Muscle of arm (tissue), 12 donors: Measurements from ENCODE around the gene TP63. TPM values are rescaled to one million over a fixed set of nuclear protein-coding genes. Genes with fewer than 3 reads are reported as not detected.

Source experiments
- DNase-seq: peaks from one replicate; pipeline ENCODE4 v3.0.0-alpha.2; 2013
- polyA plus RNA-seq, 12 donors: library from polyadenylated mRNA; unstranded; fragments of 120-200 nt; gene quantifications; one replicate each; pipeline ENCODE4 v1.2.1, GENCODE V29; 2013; ENCODE audit not compliant: insufficient read length in 12 of 12

The TP63 gene
- polyA plus RNA-seq, 12 donors: 6.9 to 111 (median 15.9) TPM; not detected in 1

- DNase-seq: no peak
Measured at GRCh38 chr3:189776149-189776824, 145.1 kb downstream of the TP63 start.

- no peak for DNase-seq
Measured at GRCh38 chr3:189778340-189778950, 147.3 kb downstream of the TP63 start.

- DNase-seq: no peak
Measured at GRCh38 chr3:189779166-189779565, 148.0 kb downstream of the TP63 start.

GRCh38 chr3:189780546-189781270 is 149.5 kb downstream of the TP63 start:
- no peak for DNase-seq

GRCh38 chr3:189781415-189781814 is 150.2 kb downstream of the TP63 start:
- no peak for DNase-seq

GRCh38 chr3:189786479-189787064 is 155.4 kb downstream of the TP63 start:
- DNase-seq: no peak

- DNase-seq: no peak
Measured at GRCh38 chr3:189787191-189787590, 156.0 kb downstream of the TP63 start.

- DNase-seq: no peak
Measured at GRCh38 chr3:189787632-189788031, 156.4 kb downstream of the TP63 start.

- no peak for DNase-seq
Measured at GRCh38 chr3:189789432-189789831, 158.2 kb downstream of the TP63 start.

- DNase-seq: no peak
Measured at GRCh38 chr3:189790658-189791057, 159.5 kb downstream of the TP63 start.

- no peak for DNase-seq
Measured at GRCh38 chr3:189792046-189792929, 161.1 kb downstream of the TP63 start.

- DNase-seq: no peak
Measured at GRCh38 chr3:189794518-189794917, 163.3 kb downstream of the TP63 start.

- no peak for DNase-seq
Measured at GRCh38 chr3:189797103-189797750, 166.0 kb downstream of the TP63 start.

- DNase-seq: no peak
Measured at GRCh38 chr3:189799366-189799765, 168.2 kb downstream of the TP63 start.

GRCh38 chr3:189800436-189800835 is 169.2 kb downstream of the TP63 start:
- DNase-seq: no peak

GRCh38 chr3:189803254-189803653 is 172.1 kb downstream of the TP63 start:
- DNase-seq: no peak

- DNase-seq: no peak
Measured at GRCh38 chr3:189805375-189806067, 174.3 kb downstream of the TP63 start.

- no peak for DNase-seq
Measured at GRCh38 chr3:189806171-189806951, 175.2 kb downstream of the TP63 start.

GRCh38 chr3:189808246-189809007 is 177.2 kb downstream of the TP63 start:
- DNase-seq: no peak
